ENCODE measurements around the gene MAS1L.
"Not testable (repeated sequence)": the region's sequence is repeated elsewhere in the genome, so short reads cannot be mapped to it uniquely, and the experiment has no call there.

MAS1L gene

GRCh38 chr6:29477923-29478450 is 9.8 kb downstream of the MAS1L start:
- DNase-seq: no peak

- DNase-seq: no peak
These were observed 12.8 kb downstream of the MAS1L start for GRCh38 chr6:29474996-29475395.

- no peak for DNase-seq
These were observed 21.5 kb downstream of the MAS1L start for GRCh38 chr6:29466241-29466640.

- no peak for DNase-seq
These were observed 22.0 kb downstream of the MAS1L start for GRCh38 chr6:29465801-29466200.

- DNase-seq: no peak
These were observed 22.5 kb downstream of the MAS1L start for GRCh38 chr6:29465279-29465678.

- no peak for DNase-seq
These were observed 25.7 kb downstream of the MAS1L start for GRCh38 chr6:29462022-29462421.

- DNase-seq: no peak
These were observed 26.5 kb downstream of the MAS1L start for GRCh38 chr6:29461021-29461814.

GRCh38 chr6:29456971-29457370 is 30.8 kb downstream of the MAS1L start, which contains the start of the genes OR11A1 and OR2H1:
Gene OR11A1, minus strand, starts transcription at chr6:29457071. Its CDS starts 29,430 bp downstream, at chr6:29427641.
Gene OR2H1, plus strand, starts transcription at chr6:29457155. Its CDS starts 4,615 bp downstream, at chr6:29461770.
- no peak for DNase-seq

- DNase-seq: no peak
These were observed 36.1 kb downstream of the MAS1L start for GRCh38 chr6:29451471-29452193.

GRCh38 chr6:29447670-29448069 is 40.1 kb downstream of the MAS1L start:
- DNase-seq: no peak

GRCh38 chr6:29444031-29444430 is 43.7 kb downstream of the MAS1L start:
- DNase-seq: not testable (repeated sequence)

- no peak for DNase-seq
These were observed 45.0 kb downstream of the MAS1L start for GRCh38 chr6:29442719-29443118.

GRCh38 chr6:29439006-29439405 is 48.8 kb downstream of the MAS1L start, which contains the start of gene OR10C1:
Gene OR10C1, plus strand, starts transcription at chr6:29439306. Its CDS starts 710 bp downstream, at chr6:29440016.
- no peak for DNase-seq

GRCh38 chr6:29436730-29437129 is 51.0 kb downstream of the MAS1L start:
- not testable (repeated sequence) for DNase-seq

Measured in GOT3 (cell line).